ENCODE data around the gene CAPNS1.
A peak's percentile ranks its signal among the peaks of the same experiment; 100 is the strongest.

CAPNS1 gene

DNA sequence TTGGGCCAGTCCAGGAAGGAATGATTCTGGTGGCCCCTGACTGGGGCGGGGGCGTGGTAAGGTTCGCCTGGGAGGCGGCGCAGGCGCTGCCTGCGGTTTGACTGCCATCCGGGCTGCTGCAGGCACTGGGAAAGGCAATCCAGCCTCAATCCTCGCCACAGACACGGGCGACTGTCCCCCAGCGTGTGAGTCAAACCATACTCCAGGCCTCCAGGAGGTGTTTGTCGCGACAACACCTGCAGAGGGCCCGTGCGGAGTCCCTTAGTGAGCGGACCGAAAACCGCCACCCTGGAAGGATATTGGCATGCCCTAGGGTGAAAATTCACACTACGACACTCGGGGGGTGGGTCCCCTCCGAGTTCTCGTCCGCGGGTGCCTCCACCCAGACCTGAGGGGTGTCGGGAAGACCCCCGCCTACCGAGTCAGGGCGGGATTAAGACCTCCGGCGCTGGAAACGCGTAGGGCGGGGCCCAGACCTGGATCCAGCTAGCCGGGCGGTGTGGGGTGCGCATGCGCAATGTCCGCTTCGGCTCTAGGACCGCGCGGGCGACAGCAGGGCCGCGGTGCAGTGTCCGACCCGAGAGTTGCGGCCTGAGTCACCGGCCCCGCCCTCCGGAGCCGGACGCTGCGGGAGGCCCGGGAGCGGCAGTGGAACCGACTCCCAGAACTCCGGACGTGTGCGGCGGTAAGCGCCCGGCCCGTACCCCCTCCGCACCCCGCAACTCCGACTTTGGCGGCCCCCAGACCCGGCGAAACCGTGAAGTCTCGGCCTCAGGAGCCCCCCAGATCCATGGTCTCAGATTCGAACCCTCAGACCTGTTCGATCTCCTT, at the start of gene CAPNS1:
Gene CAPNS1, plus strand, starts transcription at position 594 of the 831 bp plus-strand sequence. CDS start 946 bp downstream, outside the sequence.
- peak; percentile 96 for DNase-seq (ENCODE audit: low read depth)
- TF ChIP-seq, protein P1, sequence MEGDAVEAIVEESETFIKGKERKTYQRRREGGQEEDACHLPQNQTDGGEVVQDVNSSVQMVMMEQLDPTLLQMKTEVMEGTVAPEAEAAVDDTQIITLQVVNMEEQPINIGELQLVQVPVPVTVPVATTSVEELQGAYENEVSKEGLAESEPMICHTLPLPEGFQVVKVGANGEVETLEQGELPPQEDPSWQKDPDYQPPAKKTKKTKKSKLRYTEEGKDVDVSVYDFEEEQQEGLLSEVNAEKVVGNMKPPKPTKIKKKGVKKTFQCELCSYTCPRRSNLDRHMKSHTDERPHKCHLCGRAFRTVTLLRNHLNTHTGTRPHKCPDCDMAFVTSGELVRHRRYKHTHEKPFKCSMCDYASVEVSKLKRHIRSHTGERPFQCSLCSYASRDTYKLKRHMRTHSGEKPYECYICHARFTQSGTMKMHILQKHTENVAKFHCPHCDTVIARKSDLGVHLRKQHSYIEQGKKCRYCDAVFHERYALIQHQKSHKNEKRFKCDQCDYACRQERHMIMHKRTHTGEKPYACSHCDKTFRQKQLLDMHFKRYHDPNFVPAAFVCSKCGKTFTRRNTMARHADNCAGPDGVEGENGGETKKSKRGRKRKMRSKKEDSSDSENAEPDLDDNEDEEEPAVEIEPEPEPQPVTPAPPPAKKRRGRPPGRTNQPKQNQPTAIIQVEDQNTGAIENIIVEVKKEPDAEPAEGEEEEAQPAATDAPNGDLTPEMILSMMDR (IDR thresholded peaks at IDR 0.05; ENCODE audit: insufficient read depth, low read depth, low read length, missing control alignments) = peak; percentile 2
- H3K4me3 ChIP-seq (ENCODE audit: low read length) = peak within 1 kb of the TSS; percentile 99

DNA sequence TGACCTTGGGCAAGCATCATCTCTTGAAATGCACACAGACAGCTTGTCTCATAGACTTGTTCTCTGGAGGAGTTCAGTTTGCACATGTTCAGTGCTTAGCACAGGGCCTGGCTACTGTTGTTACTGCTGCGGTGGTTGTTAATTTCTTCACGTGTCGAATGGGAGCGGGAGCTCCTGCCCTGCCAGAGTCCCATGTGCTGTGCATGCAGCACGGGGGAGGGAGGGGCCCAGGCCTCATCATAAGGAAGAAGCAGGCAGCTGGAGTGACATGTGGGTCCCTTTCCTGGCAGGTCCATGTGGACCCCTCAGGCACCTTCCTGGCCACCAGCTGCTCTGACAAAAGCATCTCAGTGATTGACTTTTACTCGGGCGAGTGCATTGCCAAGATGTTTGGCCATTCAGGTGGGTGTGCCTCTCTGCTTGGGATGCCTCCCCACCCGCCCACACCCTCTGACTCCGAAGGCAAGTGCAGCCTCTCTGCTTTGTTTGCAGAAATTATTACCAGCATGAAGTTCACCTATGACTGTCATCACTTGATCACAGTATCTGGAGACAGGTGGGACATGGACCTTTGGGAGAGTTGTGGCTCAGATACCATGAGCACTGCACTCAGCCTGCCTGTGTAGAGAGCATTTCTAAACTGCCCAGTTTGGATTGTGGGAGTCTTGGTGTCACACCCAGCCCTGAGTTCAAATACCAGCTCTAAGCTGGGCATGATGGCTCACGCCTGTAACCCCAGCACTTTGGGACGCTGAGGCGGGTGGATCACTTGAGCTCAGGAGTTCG, 48.8 kb upstream of the CAPNS1 start:
- TF ChIP-seq, protein P1 (IDR thresholded peaks at IDR 0.05; ENCODE audit: insufficient read depth, low read depth, low read length, missing control alignments) = no peak
- no peak overlapping the region for H3K4me3 ChIP-seq (ENCODE audit: low read length)
- DNase-seq (ENCODE audit: low read depth) = peak; percentile 9

DNA sequence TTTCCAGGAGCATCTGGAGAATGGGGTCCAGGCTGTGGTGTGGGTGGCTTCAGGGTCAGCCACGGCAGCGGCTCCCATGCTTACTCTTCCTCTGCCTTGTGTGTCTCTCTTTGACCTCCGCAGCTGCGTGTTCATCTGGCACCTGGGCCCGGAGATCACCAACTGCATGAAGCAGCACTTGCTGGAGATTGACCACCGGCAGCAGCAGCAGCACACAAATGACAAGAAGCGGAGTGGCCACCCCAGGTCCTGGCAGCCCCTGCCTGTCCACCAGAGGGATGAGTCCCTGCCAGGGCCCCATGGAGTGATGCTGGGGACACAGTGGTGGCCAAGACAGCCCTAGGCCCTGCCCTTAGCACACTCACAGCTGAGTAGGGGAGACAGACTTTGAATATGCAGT, 47.3 kb upstream of the CAPNS1 start:
- DNase-seq (ENCODE audit: low read depth) = no peak
- H3K4me3 ChIP-seq (ENCODE audit: low read length) = no peak overlapping the region
- TF ChIP-seq, protein P1 (IDR thresholded peaks at IDR 0.05; ENCODE audit: insufficient read depth, low read depth, low read length, missing control alignments) = no peak

DNA sequence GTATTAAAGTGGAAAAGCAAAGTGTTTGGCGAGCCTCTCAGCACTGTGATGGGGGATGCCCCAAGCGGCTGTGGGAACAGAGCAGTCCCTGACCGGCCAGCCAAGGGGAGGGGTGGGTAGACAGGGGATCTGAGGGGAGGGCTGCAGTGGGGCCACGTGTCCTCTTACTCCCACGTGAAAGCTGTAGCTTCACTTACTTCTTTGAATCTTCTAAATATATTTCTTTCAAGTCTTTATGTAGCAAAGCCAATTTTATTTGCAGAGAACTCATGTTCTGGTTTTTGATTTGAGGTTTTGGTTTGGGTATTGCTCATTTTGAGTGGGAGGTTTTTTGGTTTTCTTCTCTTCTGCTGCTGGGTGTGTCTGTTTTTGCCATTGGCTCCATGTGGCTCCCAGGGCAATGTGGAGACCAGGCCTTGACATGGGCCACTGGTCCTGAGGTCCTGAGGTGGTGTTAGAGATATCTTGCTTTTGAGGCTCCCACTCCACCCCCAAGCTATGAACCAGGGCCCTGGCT, 46.7 kb upstream of the CAPNS1 start:
- DNase-seq (ENCODE audit: low read depth) = no peak
- TF ChIP-seq, protein P1 (IDR thresholded peaks at IDR 0.05; ENCODE audit: insufficient read depth, low read depth, low read length, missing control alignments) = no peak
- H3K4me3 ChIP-seq (ENCODE audit: low read length) = no peak overlapping the region

DNA sequence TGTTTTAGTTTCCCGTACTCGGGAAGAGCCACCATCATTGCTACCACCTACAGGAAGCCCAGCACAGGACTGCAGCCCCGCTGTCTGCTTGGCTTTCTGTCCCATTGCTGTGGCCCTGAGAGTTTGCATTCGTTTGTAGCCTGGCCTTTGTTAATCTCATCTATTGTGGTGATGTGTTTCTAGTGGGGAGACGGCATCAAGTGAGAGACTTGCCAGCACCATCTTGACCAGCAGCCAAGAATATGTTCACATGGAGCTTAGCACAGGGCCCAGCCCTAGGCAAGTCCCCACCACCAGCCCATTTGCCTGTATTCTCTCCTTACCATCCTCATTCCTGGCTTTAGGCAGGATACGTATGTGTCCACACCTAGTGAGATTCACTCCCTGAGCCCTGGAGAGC, 46.2 kb upstream of the CAPNS1 start:
- H3K4me3 ChIP-seq (ENCODE audit: low read length) = no peak overlapping the region
- TF ChIP-seq, protein P1 (IDR thresholded peaks at IDR 0.05; ENCODE audit: insufficient read depth, low read depth, low read length, missing control alignments) = no peak
- no peak for DNase-seq (ENCODE audit: low read depth)

DNA sequence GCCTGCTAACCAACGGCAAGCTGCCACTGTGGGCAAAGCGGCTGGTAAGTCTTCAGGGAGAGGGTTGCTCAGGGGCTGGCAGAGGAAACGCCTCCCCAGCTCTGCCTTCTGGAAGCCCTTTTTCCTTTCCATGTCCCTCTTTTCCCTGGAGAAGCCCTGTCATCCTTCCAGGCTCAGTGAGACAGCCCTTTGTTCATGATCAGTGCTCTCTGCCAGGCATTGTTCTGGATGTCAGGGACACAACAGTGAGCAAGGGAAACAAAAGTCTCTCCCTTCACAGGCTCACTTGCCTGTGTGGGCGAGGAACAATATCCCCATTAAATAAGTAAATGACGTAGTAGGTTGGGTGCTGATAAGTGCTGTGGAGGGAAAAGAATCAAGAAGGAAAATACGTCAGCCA, 42.8 kb upstream of the CAPNS1 start:
- no peak overlapping the region for H3K4me3 ChIP-seq (ENCODE audit: low read length)
- TF ChIP-seq, protein P1 (IDR thresholded peaks at IDR 0.05; ENCODE audit: insufficient read depth, low read depth, low read length, missing control alignments) = no peak
- DNase-seq (ENCODE audit: low read depth) = no peak

Measured in epithelial cell of esophagus (primary cell).